ENCODE results near the gene BRIP1. TPM values are rescaled to one million over a fixed set of nuclear protein-coding genes. Genes with fewer than 3 reads are reported as not detected.
"Not testable (repeated sequence)": the region's sequence is repeated elsewhere in the genome, so short reads cannot be mapped to it uniquely, and the experiment has no call there.

BRIP1 gene
- total and polyA plus RNA-seq, 10 of the 15 experiments (the other 5 are each of a cell fraction or from before 2014, with no cell fraction given), result 4.0 to 24.2 (median 12.8) TPM

DNA sequence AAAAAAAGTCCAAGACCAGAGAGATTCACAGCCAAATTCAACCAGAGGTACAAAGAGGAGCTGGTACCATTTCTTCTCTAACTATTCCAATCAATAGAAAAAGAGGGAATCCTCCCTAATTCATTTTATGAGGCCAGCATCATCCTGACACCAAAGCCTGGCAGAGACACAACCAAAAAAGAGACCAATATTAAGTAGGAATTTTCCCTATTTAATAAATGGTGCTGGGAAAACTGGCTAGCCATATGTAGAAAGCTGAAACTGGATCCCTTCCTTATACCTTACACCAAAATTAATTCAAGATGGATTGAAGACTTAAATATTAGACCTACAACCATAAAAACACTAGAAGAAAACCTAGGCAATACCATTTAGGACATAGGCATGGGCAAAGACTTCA, 186.8 kb downstream of the BRIP1 start:
- POLR2A ChIA-PET; DNase-seq (ENCODE audit: low read depth, low spot score); H3K27ac ChIP-seq (ENCODE audit: control insufficient read depth, insufficient read depth); H4K20me1 ChIP-seq (ENCODE audit: control insufficient read depth, insufficient read depth); in situ Hi-C loops (cut with MboI); CTCF ChIA-PET; BruUV-seq (replicated peaks); H2AFZ ChIP-seq (ENCODE audit: control insufficient read depth, low read depth, low read length); H3K4me1 ChIP-seq (ENCODE audit: control insufficient read depth, insufficient read depth, low read length); FAIRE-seq; H3K9ac ChIP-seq (ENCODE audit: control insufficient read depth, insufficient read depth, low read length); H3K9me3 ChIP-seq (replicated peaks; ENCODE audit: control insufficient read depth, insufficient read depth, low read length); H3K4me3 ChIP-seq; H3K4me2 ChIP-seq (ENCODE audit: control insufficient read depth, insufficient read depth); ATAC-seq; H3K79me2 ChIP-seq (ENCODE audit: control insufficient read depth, insufficient read depth, low read length); intact Hi-C loops (cut with micrococcal nuclease; ENCODE audit: unreplicated experiment); SMC1A ChIA-PET (ENCODE audit: uncharacterized antibody, unreplicated experiment); H3K27me3 ChIP-seq (replicated peaks in 1 of 2; ENCODE audit: control insufficient read depth in 2 of 2, insufficient read depth in 2 of 2, low read length in 1 of 2); H3K36me3 ChIP-seq (ENCODE audit: control insufficient read depth in 2 of 2, insufficient read depth in 2 of 2, low read length in 1 of 2): not testable (repeated sequence)
- RAD21 ChIA-PET (ENCODE audit: unreplicated experiment), result interaction anchor here (1.3 kb wide), 1 partner anchor 11 kb away, joined by 3 read pairs; no protein-coding TSS in a partner anchor
- TF ChIP-seq NFXL1 (IDR thresholded peaks at IDR 0.05; ENCODE audit: borderline replicate concordance), result peak; percentile 73; the same call in 1 of the 2 replicates
- TF ChIP-seq ETV6 (conservative IDR thresholded peaks at IDR 0.05 in 1 of 2, IDR thresholded peaks at IDR 0.05 in 1 of 2; ENCODE audit: borderline replicate concordance in 1 of 2, low read depth in 1 of 2), result peak in 1 of 2 experiments; percentile 99; a peak in 2 of 4 replicates

DNA sequence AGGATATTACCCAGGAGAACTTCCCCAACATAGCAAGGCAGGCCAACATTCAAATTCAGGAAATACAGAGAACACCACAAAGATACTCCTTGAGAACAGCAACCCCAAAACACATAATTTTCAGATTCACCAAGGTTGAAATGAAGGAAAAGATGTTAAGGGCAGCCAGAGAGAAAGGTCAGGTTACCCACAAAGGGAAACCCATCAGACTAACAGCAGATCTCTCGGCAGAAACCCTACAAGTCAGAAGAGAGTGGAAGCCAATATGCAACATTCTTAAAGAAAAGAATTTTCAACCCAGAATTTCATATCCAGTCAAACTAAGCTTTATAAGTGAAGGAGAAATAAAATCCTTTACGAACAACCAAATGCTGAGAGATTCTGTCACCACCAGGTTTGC, 188.7 kb downstream of the BRIP1 start:
- BruUV-seq (replicated peaks); H3K27me3 ChIP-seq (replicated peaks in 1 of 2; ENCODE audit: control insufficient read depth in 2 of 2, insufficient read depth in 2 of 2, low read length in 1 of 2); H3K79me2 ChIP-seq (ENCODE audit: control insufficient read depth, insufficient read depth, low read length); RAD21 ChIA-PET (ENCODE audit: unreplicated experiment); DNase-seq (ENCODE audit: low read depth, low spot score); in situ Hi-C loops (cut with MboI); CTCF ChIA-PET; ATAC-seq; H3K9me3 ChIP-seq (replicated peaks; ENCODE audit: control insufficient read depth, insufficient read depth, low read length); H3K4me3 ChIP-seq; intact Hi-C loops (cut with micrococcal nuclease; ENCODE audit: unreplicated experiment); SMC1A ChIA-PET (ENCODE audit: uncharacterized antibody, unreplicated experiment); H3K4me1 ChIP-seq (ENCODE audit: control insufficient read depth, insufficient read depth, low read length); H3K27ac ChIP-seq (ENCODE audit: control insufficient read depth, insufficient read depth); H4K20me1 ChIP-seq (ENCODE audit: control insufficient read depth, insufficient read depth); POLR2A ChIA-PET; H3K4me2 ChIP-seq (ENCODE audit: control insufficient read depth, insufficient read depth); H3K36me3 ChIP-seq (ENCODE audit: control insufficient read depth in 2 of 2, insufficient read depth in 2 of 2, low read length in 1 of 2); H2AFZ ChIP-seq (ENCODE audit: control insufficient read depth, low read depth, low read length); FAIRE-seq; H3K9ac ChIP-seq (ENCODE audit: control insufficient read depth, insufficient read depth, low read length): not testable (repeated sequence)
- 76% methylated on average over 2 of the region's 2 CpGs for WGBS (ENCODE audit: insufficient coverage, insufficient replicate concordance, low lambda C conversion rate, missing lambda C conversion rate)
